ENCODE measurements around the gene MAPK14. TPM values are rescaled to one million over a fixed set of nuclear protein-coding genes. Genes with fewer than 3 reads are reported as not detected.

Gene MAPK14
- total and polyA plus RNA-seq, 9 of the 15 experiments (the other 6 are each of a cell fraction or from before 2014, with no cell fraction given), result 8.8 to 62.7 (median 35.5) TPM

- TF ChIP-seq, protein P1, sequence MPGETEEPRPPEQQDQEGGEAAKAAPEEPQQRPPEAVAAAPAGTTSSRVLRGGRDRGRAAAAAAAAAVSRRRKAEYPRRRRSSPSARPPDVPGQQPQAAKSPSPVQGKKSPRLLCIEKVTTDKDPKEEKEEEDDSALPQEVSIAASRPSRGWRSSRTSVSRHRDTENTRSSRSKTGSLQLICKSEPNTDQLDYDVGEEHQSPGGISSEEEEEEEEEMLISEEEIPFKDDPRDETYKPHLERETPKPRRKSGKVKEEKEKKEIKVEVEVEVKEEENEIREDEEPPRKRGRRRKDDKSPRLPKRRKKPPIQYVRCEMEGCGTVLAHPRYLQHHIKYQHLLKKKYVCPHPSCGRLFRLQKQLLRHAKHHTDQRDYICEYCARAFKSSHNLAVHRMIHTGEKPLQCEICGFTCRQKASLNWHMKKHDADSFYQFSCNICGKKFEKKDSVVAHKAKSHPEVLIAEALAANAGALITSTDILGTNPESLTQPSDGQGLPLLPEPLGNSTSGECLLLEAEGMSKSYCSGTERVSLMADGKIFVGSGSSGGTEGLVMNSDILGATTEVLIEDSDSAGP (CRISPR knock-in tag; IDR thresholded peaks at IDR 0.05), result peak; percentile 92
- TF ChIP-seq IRF2 (CRISPR knock-in tag; IDR thresholded peaks at IDR 0.05), result no peak
- TF ChIP-seq TCF7 (IDR thresholded peaks at IDR 0.05; ENCODE audit: borderline replicate concordance), result no peak
- TF ChIP-seq NRF1 (conservative IDR thresholded peaks at IDR 0.05 in 1 of 2, IDR thresholded peaks at IDR 0.05 in 1 of 2), result peak; percentile 85 to 87
- TF ChIP-seq RBM25 (IDR thresholded peaks at IDR 0.05; ENCODE audit: low read depth, low read length, severe bottlenecking), result peak; percentile 88
- TF ChIP-seq KAT7 (CRISPR knock-in tag; IDR thresholded peaks at IDR 0.05; ENCODE audit: borderline replicate concordance), result peak; percentile 96; the same call in 1 of the 2 replicates
- peak; percentile 93 for TF ChIP-seq POLR2AphosphoS5 (IDR thresholded peaks at IDR 0.05; ENCODE audit: control insufficient read depth, insufficient read depth, low read depth, low read length)
- TF ChIP-seq RAD21 (CRISPR knock-in tag; conservative IDR thresholded peaks at IDR 0.05 in 1 of 2, IDR thresholded peaks at IDR 0.05 in 1 of 2), result peak; percentile 97 to 99
- TF ChIP-seq SMAD2 (IDR thresholded peaks at IDR 0.05; ENCODE audit: low read depth, low read length), result no peak
- TF ChIP-seq PURB (CRISPR knock-in tag; IDR thresholded peaks at IDR 0.05; ENCODE audit: low read depth), result no peak
- TF ChIP-seq ATF2 (CRISPR knock-in tag; IDR thresholded peaks at IDR 0.05), result no peak
- peak; percentile 95 for TF ChIP-seq SMC3 (conservative IDR thresholded peaks at IDR 0.05; ENCODE audit: insufficient read depth, low read depth, low read length)
- TF ChIP-seq, protein P2, sequence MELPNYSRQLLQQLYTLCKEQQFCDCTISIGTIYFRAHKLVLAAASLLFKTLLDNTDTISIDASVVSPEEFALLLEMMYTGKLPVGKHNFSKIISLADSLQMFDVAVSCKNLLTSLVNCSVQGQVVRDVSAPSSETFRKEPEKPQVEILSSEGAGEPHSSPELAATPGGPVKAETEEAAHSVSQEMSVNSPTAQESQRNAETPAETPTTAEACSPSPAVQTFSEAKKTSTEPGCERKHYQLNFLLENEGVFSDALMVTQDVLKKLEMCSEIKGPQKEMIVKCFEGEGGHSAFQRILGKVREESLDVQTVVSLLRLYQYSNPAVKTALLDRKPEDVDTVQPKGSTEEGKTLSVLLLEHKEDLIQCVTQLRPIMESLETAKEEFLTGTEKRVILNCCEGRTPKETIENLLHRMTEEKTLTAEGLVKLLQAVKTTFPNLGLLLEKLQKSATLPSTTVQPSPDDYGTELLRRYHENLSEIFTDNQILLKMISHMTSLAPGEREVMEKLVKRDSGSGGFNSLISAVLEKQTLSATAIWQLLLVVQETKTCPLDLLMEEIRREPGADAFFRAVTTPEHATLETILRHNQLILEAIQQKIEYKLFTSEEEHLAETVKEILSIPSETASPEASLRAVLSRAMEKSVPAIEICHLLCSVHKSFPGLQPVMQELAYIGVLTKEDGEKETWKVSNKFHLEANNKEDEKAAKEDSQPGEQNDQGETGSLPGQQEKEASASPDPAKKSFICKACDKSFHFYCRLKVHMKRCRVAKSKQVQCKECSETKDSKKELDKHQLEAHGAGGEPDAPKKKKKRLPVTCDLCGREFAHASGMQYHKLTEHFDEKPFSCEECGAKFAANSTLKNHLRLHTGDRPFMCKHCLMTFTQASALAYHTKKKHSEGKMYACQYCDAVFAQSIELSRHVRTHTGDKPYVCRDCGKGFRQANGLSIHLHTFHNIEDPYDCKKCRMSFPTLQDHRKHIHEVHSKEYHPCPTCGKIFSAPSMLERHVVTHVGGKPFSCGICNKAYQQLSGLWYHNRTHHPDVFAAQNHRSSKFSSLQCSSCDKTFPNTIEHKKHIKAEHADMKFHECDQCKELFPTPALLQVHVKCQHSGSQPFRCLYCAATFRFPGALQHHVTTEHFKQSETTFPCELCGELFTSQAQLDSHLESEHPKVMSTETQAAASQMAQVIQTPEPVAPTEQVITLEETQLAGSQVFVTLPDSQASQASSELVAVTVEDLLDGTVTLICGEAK (IDR thresholded peaks at IDR 0.05), result 0 out of 2 replicates have a peak, but pooled peaks have one; percentile 8
- TF ChIP-seq, protein P2 (CRISPR knock-in tag; IDR thresholded peaks at IDR 0.05), result no peak
- TF ChIP-seq FIP1L1 (IDR thresholded peaks at IDR 0.05; ENCODE audit: low read depth, low read length, poor library complexity, severe bottlenecking), result no peak
- TF ChIP-seq HNRNPUL1 (IDR thresholded peaks at IDR 0.05; ENCODE audit: low read length), result no peak
Measured at GRCh38 chr6:36027501-36028087, at the start of gene MAPK14 (continued).
